ENCODE data around the gene ARMC10. TPM values are rescaled to one million over a fixed set of nuclear protein-coding genes. Genes with fewer than 3 reads are reported as not detected.
A peak's percentile ranks its signal among the peaks of the same experiment; 100 is the strongest.
"Not testable (repeated sequence)": the region's sequence is repeated elsewhere in the genome, so short reads cannot be mapped to it uniquely, and the experiment has no call there.

ARMC10 gene
- total RNA-seq, 4 donors from 2014 or later: 12.7 to 50.7 (median 27.0) TPM

DNA sequence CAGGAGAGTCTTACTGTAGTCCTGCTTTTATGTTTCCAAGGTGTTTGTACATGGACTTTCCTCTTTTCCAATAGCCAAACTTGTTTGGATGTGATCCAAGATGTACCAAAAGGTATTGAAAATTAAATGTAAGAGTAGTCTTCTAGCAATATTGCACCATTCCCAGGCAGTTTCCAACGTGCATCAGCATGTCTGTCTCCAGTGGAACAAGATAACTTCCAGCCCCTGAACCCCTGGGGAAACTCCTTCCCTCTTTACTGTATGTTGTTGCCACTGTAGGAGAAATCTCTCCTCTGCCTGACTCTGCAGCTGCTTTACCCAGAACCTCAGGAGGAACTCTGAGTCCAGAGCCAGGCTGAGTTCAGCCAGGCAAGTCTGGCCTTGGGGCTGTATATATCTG lies 18.5 kb downstream of the ARMC10 start:
- 76% methylated on average over 1 of the region's 1 CpG; no CpG with 5 or more reads in 1 of the 2 donors for WGBS, 2 donors (ENCODE audit: low coverage in 1 of 2)
- DNase-seq: no peak
- Histone ChIP-seq H3K4me3 (no peak overlapping the region), H3K36me3 (peaks cover 0 to 16% (median 4%) of the 10 kb centered on the region in 4 donors), H3K4me1 (no peaks in the 10 kb centered on the region), H3K27me3 (no peaks in the 10 kb centered on the region), H3K27ac (no peak overlapping the region), H3K9me3 (no peaks in the 10 kb centered on the region)
- in situ Hi-C loops (cut with MboI; ENCODE audit: low pct_ligation_motif_present in 1 of 4, low pct_unique_long_range_greater_than_20kb in 1 of 4, low sequenced_read_pairs in 3 of 4): loop anchor here in 1 of 4 donors (25.0 kb wide), 1 partner anchor 194 kb away; the partner anchor contains the start of gene PMPCB
- intact Hi-C loops (cut with DNase I; ENCODE audit: low total_unique reads): no loop called here
- TF ChIP-seq, protein P1, sequence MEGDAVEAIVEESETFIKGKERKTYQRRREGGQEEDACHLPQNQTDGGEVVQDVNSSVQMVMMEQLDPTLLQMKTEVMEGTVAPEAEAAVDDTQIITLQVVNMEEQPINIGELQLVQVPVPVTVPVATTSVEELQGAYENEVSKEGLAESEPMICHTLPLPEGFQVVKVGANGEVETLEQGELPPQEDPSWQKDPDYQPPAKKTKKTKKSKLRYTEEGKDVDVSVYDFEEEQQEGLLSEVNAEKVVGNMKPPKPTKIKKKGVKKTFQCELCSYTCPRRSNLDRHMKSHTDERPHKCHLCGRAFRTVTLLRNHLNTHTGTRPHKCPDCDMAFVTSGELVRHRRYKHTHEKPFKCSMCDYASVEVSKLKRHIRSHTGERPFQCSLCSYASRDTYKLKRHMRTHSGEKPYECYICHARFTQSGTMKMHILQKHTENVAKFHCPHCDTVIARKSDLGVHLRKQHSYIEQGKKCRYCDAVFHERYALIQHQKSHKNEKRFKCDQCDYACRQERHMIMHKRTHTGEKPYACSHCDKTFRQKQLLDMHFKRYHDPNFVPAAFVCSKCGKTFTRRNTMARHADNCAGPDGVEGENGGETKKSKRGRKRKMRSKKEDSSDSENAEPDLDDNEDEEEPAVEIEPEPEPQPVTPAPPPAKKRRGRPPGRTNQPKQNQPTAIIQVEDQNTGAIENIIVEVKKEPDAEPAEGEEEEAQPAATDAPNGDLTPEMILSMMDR (IDR thresholded peaks at IDR 0.05): no peak
- TF ChIP-seq EP300 (IDR thresholded peaks at IDR 0.05; ENCODE audit: low read depth): no peak
- TF ChIP-seq POLR2AphosphoS5 (IDR thresholded peaks at IDR 0.05): no peak
- no peak for TF ChIP-seq POLR2A (IDR thresholded peaks at IDR 0.05)

DNA sequence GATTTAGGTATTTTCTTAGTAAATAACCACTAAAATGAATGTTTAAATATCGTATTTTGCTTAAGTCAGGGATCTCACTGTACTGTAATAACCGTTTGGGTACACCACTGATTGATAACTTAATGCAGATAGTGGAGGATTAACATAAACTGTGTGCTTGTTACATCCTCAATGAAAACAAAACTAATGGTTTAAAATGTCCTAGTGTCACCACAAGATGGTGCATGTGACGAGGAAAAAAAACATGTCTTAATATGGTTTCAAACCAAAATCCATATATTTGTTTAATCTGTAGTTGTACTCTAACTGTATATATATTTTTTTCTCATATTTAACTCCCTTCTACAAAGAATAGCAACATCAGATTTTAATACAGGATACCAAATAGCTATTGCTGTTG lies 19.2 kb downstream of the ARMC10 start:
- H3K36me3 ChIP-seq: peaks cover 0 to 16% (median 2%) of the 10 kb centered on the region in 4 donors

DNA sequence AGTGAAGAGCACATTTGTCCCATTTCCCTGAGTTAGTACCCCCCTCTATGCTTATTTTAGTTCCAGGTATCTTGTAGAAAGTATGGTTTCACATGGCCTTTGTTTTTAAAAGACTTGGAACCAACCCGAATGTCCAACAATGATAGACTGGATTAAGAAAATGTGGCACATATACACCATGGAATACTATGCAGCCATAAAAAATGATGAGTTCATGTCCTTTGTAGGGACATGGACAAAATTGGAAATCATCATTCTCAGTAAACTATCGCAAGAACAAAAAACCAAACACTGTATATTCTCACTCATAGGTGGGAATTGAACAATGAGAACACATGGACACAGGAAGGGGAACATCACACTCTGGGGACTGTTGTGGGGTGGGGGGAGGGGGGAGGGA lies 20.6 kb downstream of the ARMC10 start:
- in situ Hi-C loops (cut with MboI; ENCODE audit: low pct_ligation_motif_present in 1 of 4, low pct_unique_long_range_greater_than_20kb in 1 of 4, low sequenced_read_pairs in 3 of 4): loop anchor here in 1 of 4 donors (25.0 kb wide), 1 partner anchor 192 kb away; the partner anchor contains the start of gene PMPCB
- H3K36me3 ChIP-seq: peaks cover 0 to 14% (median 6%) of the 10 kb centered on the region in 4 donors

More for the DNA sequence above, 19.2 kb downstream of the ARMC10 start:
- 36 to 48% methylated on average over 3 of the region's 3 CpGs for WGBS, 2 donors (ENCODE audit: low coverage in 1 of 2)
- intact Hi-C loops (cut with DNase I; ENCODE audit: low total_unique reads) (no loop called here), in situ Hi-C loops (cut with MboI; ENCODE audit: low pct_ligation_motif_present in 1 of 4, low pct_unique_long_range_greater_than_20kb in 1 of 4, low sequenced_read_pairs in 3 of 4) (loop anchor here in 1 of 4 donors (25.0 kb wide), 1 partner anchor 193 kb away; the partner anchor contains the start of gene PMPCB)
- H3K4me1 ChIP-seq: no peaks in the 10 kb centered on the region
- no peak for TF ChIP-seq POLR2AphosphoS5 (IDR thresholded peaks at IDR 0.05)
- TF ChIP-seq, protein P1 (IDR thresholded peaks at IDR 0.05): peak in 2 of 5 experiments; percentile 6 to 13
- no peak for TF ChIP-seq EP300 (IDR thresholded peaks at IDR 0.05; ENCODE audit: low read depth)
- no peak for TF ChIP-seq POLR2A (IDR thresholded peaks at IDR 0.05)
- DNase-seq: no peak
- no peaks in the 10 kb centered on the region for H3K27me3 ChIP-seq
- H3K4me3 ChIP-seq: no peak overlapping the region
- no peaks in the 10 kb centered on the region for H3K9me3 ChIP-seq
- H3K27ac ChIP-seq: no peak overlapping the region

DNA sequence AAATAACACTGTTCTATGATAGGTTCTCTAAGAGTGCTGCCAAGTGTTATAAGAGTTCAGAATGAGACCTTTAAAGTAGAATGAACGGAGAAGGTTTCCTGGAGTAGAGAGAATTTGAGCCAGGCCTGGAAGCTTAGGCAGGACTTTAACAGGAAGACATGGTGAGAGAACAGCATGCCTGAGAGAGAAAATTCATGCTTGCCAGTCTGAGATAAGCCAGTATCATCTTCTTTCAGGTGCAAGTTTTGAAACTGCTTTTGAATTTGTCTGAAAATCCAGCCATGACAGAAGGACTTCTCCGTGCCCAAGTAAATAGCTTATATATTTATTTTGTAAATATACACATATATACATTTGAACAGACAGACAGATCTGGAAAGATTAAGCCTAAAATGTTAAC lies 22.1 kb downstream of the ARMC10 start:
- Histone ChIP-seq H3K36me3 (peaks cover 0 to 19% (median 7%) of the 10 kb centered on the region in 4 donors), H3K27me3 (no peaks in the 10 kb centered on the region), H3K4me1 (no peaks in the 10 kb centered on the region), H3K27ac (no peak overlapping the region), H3K4me3 (no peak overlapping the region), H3K9me3 (no peaks in the 10 kb centered on the region)
- no peak for TF ChIP-seq POLR2A (IDR thresholded peaks at IDR 0.05)
- intact Hi-C loops (cut with DNase I; ENCODE audit: low total_unique reads) (no loop called here), in situ Hi-C loops (cut with MboI; ENCODE audit: low pct_ligation_motif_present in 1 of 4, low pct_unique_long_range_greater_than_20kb in 1 of 4, low sequenced_read_pairs in 3 of 4) (loop anchor here in 1 of 4 donors (25.0 kb wide), 1 partner anchor 190 kb away; the partner anchor contains the start of gene PMPCB)
- DNase-seq: no peak
- WGBS, 2 donors (ENCODE audit: low coverage in 1 of 2): 94% methylated on average over 2 of the region's 2 CpGs

More for the DNA sequence above, 20.6 kb downstream of the ARMC10 start:
- H3K9me3 ChIP-seq; H3K4me3 ChIP-seq; H3K27ac ChIP-seq; H3K4me1 ChIP-seq; intact Hi-C loops (cut with DNase I; ENCODE audit: low total_unique reads); DNase-seq; H3K27me3 ChIP-seq: not testable (repeated sequence)
- WGBS, 2 donors (ENCODE audit: low coverage in 1 of 2): 97 to 100% methylated on average over 1 to 2 of the region's 2 CpGs

DNA sequence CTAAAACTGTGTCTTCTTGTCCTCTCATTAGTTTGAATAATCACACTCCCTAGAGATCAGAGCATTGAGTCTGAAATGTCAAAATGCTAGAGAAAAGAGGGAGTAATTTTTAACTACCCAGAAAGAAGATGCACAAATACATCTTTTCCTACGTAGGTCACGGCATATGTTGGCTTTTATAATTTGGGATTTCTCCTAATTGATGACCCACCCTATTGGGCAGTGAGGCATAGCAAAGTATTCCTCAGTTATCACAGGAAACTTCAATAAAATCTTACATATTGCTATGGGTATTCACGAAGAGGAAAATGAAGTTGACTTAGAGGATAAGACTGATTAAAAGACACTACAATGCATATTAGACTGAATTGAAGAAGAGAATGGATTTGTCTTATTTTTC lies 25.4 kb downstream of the ARMC10 start:
- Histone ChIP-seq H3K27me3 (no peaks in the 10 kb centered on the region), H3K4me1 (no peaks in the 10 kb centered on the region), H3K27ac (no peak overlapping the region), H3K9me3 (no peaks in the 10 kb centered on the region), H3K4me3 (no peak overlapping the region), H3K36me3 (peaks cover 0 to 20% (median 10%) of the 10 kb centered on the region in 4 donors)
- no peak for DNase-seq
- in situ Hi-C loops (cut with MboI; ENCODE audit: low pct_ligation_motif_present in 1 of 4, low pct_unique_long_range_greater_than_20kb in 1 of 4, low sequenced_read_pairs in 3 of 4) (no loop called here), intact Hi-C loops (cut with DNase I; ENCODE audit: low total_unique reads) (no loop called here)
- WGBS, 2 donors (ENCODE audit: low coverage in 1 of 2): 62 to 63% methylated on average over 3 of the region's 3 CpGs
- TF ChIP-seq, protein P1 (IDR thresholded peaks at IDR 0.05): no peak
- no peak for TF ChIP-seq EP300 (IDR thresholded peaks at IDR 0.05; ENCODE audit: low read depth)
- TF ChIP-seq POLR2AphosphoS5 (IDR thresholded peaks at IDR 0.05): no peak
- no peak for TF ChIP-seq POLR2A (IDR thresholded peaks at IDR 0.05)
